Skeletal muscle tissue (tissue), 5 donors: ENCODE data around the gene ITFG1. TPM values are rescaled to one million over a fixed set of nuclear protein-coding genes. Genes with fewer than 3 reads are reported as not detected.

ENCODE experiments used
- H3K27ac ChIP-seq: one replicate; pipeline ENCODE4 v1.7.0; 2013; ENCODE audit warnings: mild to moderate bottlenecking, low read depth, low read length, inconsistent platforms
- H3K27me3 ChIP-seq, 3 donors: one replicate each; pipeline ENCODE4 v1.7.0; 2013; ENCODE audit warnings: low read length in 3 of 3; ENCODE audit not compliant: control insufficient read depth in 3 of 3, insufficient read depth in 3 of 3
- H3K36me3 ChIP-seq, 3 donors: one replicate each; pipeline ENCODE4 v1.7.0; 2013; ENCODE audit warnings: low read length in 3 of 3; ENCODE audit not compliant: control insufficient read depth in 3 of 3, insufficient read depth in 3 of 3
- H3K4me1 ChIP-seq, 3 donors: one replicate each; pipeline ENCODE4 v1.7.0; 2013; ENCODE audit warnings: low read length in 3 of 3, mild to moderate bottlenecking in 3 of 3; ENCODE audit not compliant: control insufficient read depth in 3 of 3, insufficient read depth in 3 of 3
- H3K4me3 ChIP-seq, 3 donors: one replicate each; pipeline ENCODE4 v1.7.0; 2013; ENCODE audit warnings: low read length in 3 of 3
- H3K9ac ChIP-seq, 3 donors: one replicate each; pipeline ENCODE4 v1.7.0; 2013; ENCODE audit warnings: low read length in 3 of 3, mild to moderate bottlenecking in 3 of 3, moderate library complexity in 2 of 3, low read depth in 1 of 3
- H3K9me3 ChIP-seq, 3 donors: one replicate each; pipeline ENCODE4 v1.7.0; 2013; ENCODE audit warnings: low read length in 3 of 3; ENCODE audit not compliant: control insufficient read depth in 3 of 3
- small RNA-seq: library from RNA; depleted of rRNA; stranded (forward); fragments of <200 nt; gene quantifications from one replicate; pipeline ENCODE3, GENCODE V24; 2014
- total RNA-seq: library from RNA; depleted of rRNA; stranded (reverse); fragments of >200 nt; gene quantifications from one replicate; pipeline ENCODE4 v1.2.3, GENCODE V29; 2014
- donor health status: Osteomylitis.

Gene ITFG1
- total RNA-seq, 1 donor from 2014 or later: 89.2 TPM

- Histone ChIP-seq H3K9ac (no peak overlapping the region), H3K4me3 (no peak overlapping the region), H3K4me1 (no peaks in the 10 kb centered on the region), H3K27me3 (no peaks in the 10 kb centered on the region), H3K27ac (no peak overlapping the region), H3K9me3 (no peaks in the 10 kb centered on the region), H3K36me3 (no peaks in the 10 kb centered on the region)
Measured at GRCh38 chr16:47109361-47109760, 351.5 kb downstream of the ITFG1 start.

Small RNAs within 50 kb of the gene (small RNA-seq; reads per million reads assigned to genes)
- gene RF00019 (not detected), gene RNA5SP425 (not detected)

Other genes starting within 250 kb of the ITFG1 start
- 68.9 TPM for gene PHKB, start 268 bp upstream of the ITFG1 start, total RNA-seq